ENCODE data around the gene EFCAB12.
"Not testable (repeated sequence)": the region's sequence is repeated elsewhere in the genome, so short reads cannot be mapped to it uniquely, and the experiment has no call there.

The EFCAB12 gene

GRCh38 chr3:129391583-129391982 lies 36.9 kb downstream of the EFCAB12 start:
- not testable (repeated sequence) for DNase-seq

GRCh38 chr3:129389572-129389937 lies 38.9 kb downstream of the EFCAB12 start:
- DNase-seq: no peak

- not testable (repeated sequence) for DNase-seq
Observed at GRCh38 chr3:129388791-129389571, 39.5 kb downstream of the EFCAB12 start.

GRCh38 chr3:129387487-129387886 lies 40.9 kb downstream of the EFCAB12 start:
- no peak for DNase-seq

- DNase-seq: no peak
Observed at GRCh38 chr3:129386984-129387383, 41.5 kb downstream of the EFCAB12 start.

- not testable (repeated sequence) for DNase-seq
Observed at GRCh38 chr3:129385507-129385906, 42.9 kb downstream of the EFCAB12 start.

- DNase-seq: no peak
Observed at GRCh38 chr3:129384594-129385323, 43.7 kb downstream of the EFCAB12 start.

- DNase-seq: not testable (repeated sequence)
Observed at GRCh38 chr3:129384103-129384502, 44.3 kb downstream of the EFCAB12 start.

GRCh38 chr3:129383292-129383860 lies 45.1 kb downstream of the EFCAB12 start:
- no peak for DNase-seq

GRCh38 chr3:129382366-129382765 lies 46.1 kb downstream of the EFCAB12 start:
- no peak for DNase-seq

GRCh38 chr3:129379582-129380358 lies 48.7 kb downstream of the EFCAB12 start:
- DNase-seq: no peak

GRCh38 chr3:129378949-129379348 lies 49.5 kb downstream of the EFCAB12 start:
- DNase-seq: no peak

GRCh38 chr3:129377615-129378014 lies 50.8 kb downstream of the EFCAB12 start:
- DNase-seq: no peak

GRCh38 chr3:129375099-129375498 lies 53.3 kb downstream of the EFCAB12 start:
- DNase-seq: no peak

- DNase-seq: no peak
Observed at GRCh38 chr3:129371041-129371826, 57.2 kb downstream of the EFCAB12 start.

GRCh38 chr3:129370248-129370964 lies 58.0 kb downstream of the EFCAB12 start:
- no peak for DNase-seq

GRCh38 chr3:129369711-129370110 lies 58.7 kb downstream of the EFCAB12 start:
- DNase-seq: no peak

- DNase-seq: no peak
Observed at GRCh38 chr3:129367821-129368220, 60.6 kb downstream of the EFCAB12 start.

GRCh38 chr3:129366312-129366831 lies 62.1 kb downstream of the EFCAB12 start:
- no peak for DNase-seq

GRCh38 chr3:129365296-129366136 lies 62.9 kb downstream of the EFCAB12 start:
- no peak for DNase-seq
